ENCODE data around the gene RITA1. TPM values are rescaled to one million over a fixed set of nuclear protein-coding genes. Genes with fewer than 3 reads are reported as not detected.
A peak's percentile ranks its signal among the peaks of the same experiment; 100 is the strongest.

The RITA1 gene
- total RNA-seq (2014; rRNA removed; shearing (Covaris generic)) (33.0 and 40.4 TPM in 2 replicates), polyA plus RNA-seq (2016; fragmentation: Nextera tagmentation; extraction: Ambion mirVana) (20.0 and 21.4 TPM in 2 replicates)
- long read RNA-seq, transcript RITA1-203 (3 exons, 1,898 nt) = minor isoform, 7 of 49 reads
- long read RNA-seq, transcript RITA1-201 (4 exons, 2,053 nt) = major isoform, 36 of 49 reads
- long read RNA-seq, partial matches to known transcripts = 1 of 49 reads
- long read RNA-seq, other reads (novel, unspliced or antisense) = 2 of 49 reads

GRCh38 chr12:113185180-113186032 is at the start of gene RITA1, which contains the start of gene DDX54:
RITA1 (plus strand) TSS chr12:113185721; CDS start chr12:113186747, 1,026 bp downstream.
DDX54 (minus strand) TSS chr12:113185478; CDS start chr12:113185451, 27 bp downstream.
- H3K4me1 Mint-ChIP-seq = peaks cover 12% of the 10 kb centered on the region
- Histone ChIP-seq H2AFZ (peak within 1 kb of the TSS; percentile 95), H3K36me3 (ENCODE audit: insufficient read depth) (no peaks in the 10 kb centered on the region; the same call in 1 of the 2 replicates), H3K79me2 (replicated peaks; ENCODE audit: insufficient read depth) (peaks cover 52% of the 10 kb centered on the region), H3K27ac (ENCODE audit: low read depth) (peak within 1 kb of the TSS; percentile 87), H3K9me2 (ENCODE audit: insufficient read depth) (no peaks in the 10 kb centered on the region), H3K27me3 (ENCODE audit: insufficient read depth) (no peaks in the 10 kb centered on the region), H4K20me1 (replicated peaks; ENCODE audit: insufficient read depth) (peaks cover 37% of the 10 kb centered on the region), H3K4me1 (ENCODE audit: insufficient read depth) (peaks cover 4% of the 10 kb centered on the region; the same call in 1 of the 2 replicates), H3K4me2 (peak within 1 kb of the TSS; percentile 94), H3K4me3 (peak within 1 kb of the TSS; percentile 97), H3F3A (replicated peaks; ENCODE audit: low read depth) (peaks cover 3% of the 10 kb centered on the region; the same call in 1 of the 2 replicates)
- DNase-seq (ENCODE audit: low spot score) (peak; percentile 87), ATAC-seq (peak; percentile 94)
- peaks cover 45% of the 10 kb centered on the region for H3K36me3 Mint-ChIP-seq (ENCODE audit: low read depth)
- H3K9me3 Mint-ChIP-seq = no peaks in the 10 kb centered on the region
- H3K27me3 Mint-ChIP-seq (ENCODE audit: insufficient read depth, low read depth, poor library complexity) = peaks cover 10% of the 10 kb centered on the region
- H3K4me3 Mint-ChIP-seq = peak within 1 kb of the TSS; percentile 95
- TF ChIP-seq POLR2AphosphoS5 (IDR thresholded peaks at IDR 0.05; ENCODE audit: low read depth) = peak; percentile 81
- no peak for TF ChIP-seq ZNF331 (CRISPR knock-in tag; IDR thresholded peaks at IDR 0.05; ENCODE audit: low read depth)
- TF ChIP-seq ETS1 (IDR thresholded peaks at IDR 0.05) = no peak
- no peak for TF ChIP-seq EZH2phosphoT487 (IDR thresholded peaks at IDR 0.05; ENCODE audit: unreplicated experiment)
- TF ChIP-seq ZNF114 (CRISPR knock-in tag; IDR thresholded peaks at IDR 0.05) = no peak
- TF ChIP-seq CREB1 (CRISPR knock-in tag; IDR thresholded peaks at IDR 0.05; ENCODE audit: low read depth) = 0 out of 2 replicates have a peak, but pooled peaks have one; percentile 36
- no peak for TF ChIP-seq ZNF462 (CRISPR knock-in tag; IDR thresholded peaks at IDR 0.05)
- no peak for TF ChIP-seq EZH2 (IDR thresholded peaks at IDR 0.05; ENCODE audit: low read depth, unreplicated experiment)
- TF ChIP-seq CTCF (conservative IDR thresholded peaks at IDR 0.05; ENCODE audit: low read depth in 2 of 2) = no peak
- peak within 1 kb of the TSS; percentile 88 for H3K27ac Mint-ChIP-seq
